Stimulated activated CD4-positive, alpha-beta T cell treated with anti-CD3 and anti-CD28 coated beads, Interleukin-2, amount 100 ng/mL, for 4 hours (primary cell): ENCODE data around the gene RBMS2.

Experiments
- DNase-seq: peaks from one replicate; pipeline ENCODE4 v3.0.0-alpha.2; 2020; ENCODE audit warnings: low read depth

Gene RBMS2

DNA sequence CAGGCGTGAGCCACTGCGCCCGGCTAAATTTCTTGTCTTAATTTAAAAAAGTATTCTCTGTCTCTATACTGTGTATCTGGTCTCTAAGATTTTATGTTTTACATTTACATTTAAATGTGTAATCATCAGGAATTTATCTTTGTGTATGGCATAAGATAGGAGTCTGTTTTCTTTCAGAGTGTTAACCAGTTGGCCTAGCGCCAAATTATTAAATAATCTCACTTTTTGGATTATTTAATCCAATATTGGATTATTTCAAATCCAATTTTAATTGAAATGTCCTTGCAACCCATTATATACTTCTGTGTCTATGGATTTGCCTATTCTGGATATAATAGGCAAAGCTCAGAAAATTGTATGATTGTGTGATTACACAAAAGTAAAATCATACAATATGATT lies 63.5 kb downstream of the RBMS2 start:
- DNase-seq: no peak

DNA sequence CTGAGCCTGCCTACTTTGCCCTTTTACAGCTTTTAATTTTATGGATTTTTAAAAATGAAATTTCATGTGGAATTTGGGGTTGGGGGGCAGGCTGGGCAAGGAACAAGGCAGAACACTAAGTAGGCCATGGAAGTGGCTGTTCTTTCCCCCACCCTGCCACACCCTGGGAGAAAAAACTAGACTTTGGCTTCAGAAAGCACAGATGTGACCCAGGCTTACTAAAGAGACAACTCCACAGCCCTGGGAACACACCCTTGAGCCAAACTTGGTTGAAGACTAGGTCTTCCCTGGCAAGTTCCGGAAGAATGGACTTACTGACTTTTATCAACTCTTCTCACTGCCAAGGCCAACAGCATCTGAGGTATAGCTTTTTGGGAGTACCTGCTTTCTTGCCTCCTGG lies 68.2 kb downstream of the RBMS2 start:
- no peak for DNase-seq

DNA sequence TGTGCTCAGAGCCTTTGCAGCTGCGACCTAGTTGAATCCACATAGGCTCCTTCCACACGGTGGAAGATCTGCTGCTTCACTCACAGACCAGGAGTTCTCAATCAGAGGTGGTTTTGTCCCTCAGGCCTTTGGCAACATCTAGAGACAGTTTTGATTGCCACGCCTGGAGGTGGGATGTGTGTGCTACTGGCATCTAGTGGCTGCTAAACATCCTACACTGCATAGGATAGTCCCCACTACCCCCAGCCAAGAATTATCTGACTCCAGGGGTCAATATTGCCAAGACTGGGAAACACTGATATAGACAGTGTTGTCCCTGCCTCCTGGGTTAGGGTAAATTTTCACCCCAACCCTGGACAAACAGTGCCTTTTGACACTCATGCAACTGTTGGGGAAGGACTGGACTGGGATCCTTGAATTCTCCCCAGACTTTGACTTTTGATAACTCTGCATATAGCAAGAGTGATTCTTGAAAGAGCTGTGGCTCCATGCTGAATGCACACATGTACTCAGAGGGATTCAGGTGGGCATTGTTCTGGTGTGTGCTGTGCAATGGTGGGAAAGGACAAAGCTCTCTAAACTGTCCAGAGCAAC lies 68.7 kb downstream of the RBMS2 start:
- DNase-seq: no peak

DNA sequence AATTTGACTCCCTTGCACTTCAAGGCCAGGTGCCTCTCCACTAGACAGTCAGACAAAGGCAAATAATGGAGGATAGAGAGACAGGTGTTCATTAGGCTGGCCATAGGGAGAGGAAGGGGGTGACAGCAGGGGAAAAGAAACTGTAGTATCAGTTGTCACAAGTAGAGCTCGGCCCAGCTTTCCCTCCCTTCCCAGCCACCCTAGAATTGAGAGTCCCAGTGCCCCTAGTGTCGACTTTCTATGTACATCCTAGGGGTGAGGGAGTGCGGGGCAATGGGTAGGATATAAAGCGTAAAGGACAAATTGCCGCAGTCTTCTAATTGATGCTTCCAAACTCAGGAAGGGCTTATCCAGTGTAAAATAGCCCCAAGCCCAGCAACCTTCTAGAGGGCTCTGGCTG lies 69.5 kb downstream of the RBMS2 start:
- no peak for DNase-seq

DNA sequence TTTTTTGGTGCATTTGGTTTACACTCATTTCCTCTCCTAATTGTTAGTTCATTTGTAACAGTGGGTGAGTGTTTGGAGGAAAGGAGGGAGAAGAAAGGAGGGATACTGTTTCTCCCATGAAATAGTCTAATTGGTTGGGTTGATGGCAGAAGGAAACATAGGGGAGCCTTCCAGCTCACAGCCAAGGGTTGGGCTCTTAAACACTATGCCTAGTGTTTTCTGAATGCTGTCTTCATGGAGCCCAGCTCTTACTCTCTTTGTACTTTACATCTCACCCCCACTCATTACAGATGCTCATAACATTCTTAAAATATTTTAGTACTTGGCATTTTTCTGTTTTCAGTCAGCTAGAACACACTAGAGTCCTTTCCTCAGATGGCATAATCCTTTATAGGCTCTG lies 70.3 kb downstream of the RBMS2 start:
- no peak for DNase-seq

DNA sequence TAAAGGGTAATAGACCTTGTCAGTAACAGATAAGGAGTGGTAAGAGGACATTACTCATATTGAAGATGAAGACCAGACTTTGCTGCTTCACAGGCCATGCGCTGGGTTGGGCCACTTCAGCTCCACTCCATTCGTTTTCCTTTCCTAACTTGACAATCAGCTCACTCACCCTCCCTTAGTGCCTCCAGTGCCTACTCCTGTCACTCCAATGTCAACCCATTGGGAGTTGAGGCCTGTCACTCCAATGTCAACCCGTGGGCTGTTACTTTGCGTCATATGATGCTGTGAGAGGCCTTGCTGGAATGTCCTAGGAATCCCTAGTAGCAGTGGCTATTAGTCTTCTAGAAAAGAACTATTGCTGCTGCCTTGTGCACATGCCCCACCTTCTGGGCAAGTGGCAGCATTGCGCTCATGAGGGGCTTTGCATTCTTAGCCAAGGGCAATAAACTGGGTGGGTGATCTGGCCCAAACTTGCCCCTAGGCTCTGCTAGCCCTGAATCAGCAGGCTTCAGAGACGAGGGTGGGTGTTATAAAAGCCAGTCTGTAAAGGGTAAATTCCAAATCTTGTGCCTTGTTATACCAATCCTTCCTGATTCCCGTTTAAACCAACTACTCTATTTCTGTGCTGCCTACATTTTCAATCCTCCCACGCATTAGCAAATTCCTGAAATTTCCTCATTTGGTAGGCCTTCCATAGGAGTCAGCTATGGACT lies 72.4 kb downstream of the RBMS2 start:
- DNase-seq: peak; percentile 37

DNA sequence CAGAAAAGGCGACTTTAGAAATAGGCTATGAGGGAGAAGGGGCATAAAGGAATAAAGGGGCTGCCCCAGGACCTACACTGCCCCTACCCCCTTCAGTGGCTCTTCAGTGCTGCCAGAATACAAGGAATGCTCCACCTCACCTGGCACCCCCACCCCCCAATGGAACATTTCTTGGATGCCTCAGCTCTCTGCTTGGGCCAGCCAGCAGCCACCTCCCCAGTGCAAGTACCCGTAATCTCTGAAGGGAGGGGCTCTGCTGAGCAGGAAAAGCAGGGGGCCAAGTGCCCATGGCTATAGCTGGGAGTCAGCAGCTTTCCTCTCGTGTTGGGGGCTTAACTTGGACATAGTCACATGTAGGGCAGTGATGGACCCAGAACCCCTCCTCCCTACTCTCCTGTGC lies 75.2 kb downstream of the RBMS2 start:
- DNase-seq: no peak

DNA sequence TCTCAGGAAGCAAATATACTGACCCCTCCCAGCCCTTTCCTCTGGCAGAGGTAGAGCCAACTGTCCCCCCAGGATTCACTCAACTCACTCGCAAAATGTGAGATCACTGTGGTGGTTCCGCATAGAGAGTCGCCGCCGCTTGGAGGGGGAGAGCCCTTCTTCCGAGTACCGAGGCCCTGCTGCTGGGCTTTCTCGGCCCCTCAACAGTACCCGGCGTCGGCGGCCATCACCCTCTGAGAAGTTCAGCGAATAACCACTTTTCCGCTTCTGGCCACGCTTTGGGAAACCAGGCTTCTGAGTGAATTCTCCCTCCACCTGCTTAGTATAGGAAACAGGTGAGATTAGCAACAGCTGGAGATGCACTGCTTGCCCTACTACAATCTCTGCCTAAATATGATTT lies 77.4 kb downstream of the RBMS2 start:
- DNase-seq: no peak

DNA sequence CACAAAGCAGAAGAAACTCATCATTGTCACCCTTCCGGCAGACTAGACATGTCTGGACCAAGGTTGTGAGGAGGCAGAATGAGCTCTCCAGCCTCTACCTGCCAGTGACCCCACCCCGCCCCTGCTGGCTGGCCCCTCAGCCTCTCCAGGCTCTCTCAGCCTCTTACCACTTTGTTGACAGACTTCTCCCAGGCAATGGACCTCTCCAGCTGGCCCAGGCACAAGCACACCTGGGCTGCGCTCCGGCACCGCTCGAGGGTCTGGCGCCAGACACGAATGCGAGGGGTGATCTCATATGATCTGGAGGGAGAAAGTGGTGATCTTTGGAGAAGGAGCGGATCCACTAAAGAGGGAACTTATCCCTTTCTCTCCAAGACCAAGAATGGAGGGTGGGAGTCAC lies 78.2 kb downstream of the RBMS2 start:
- DNase-seq: no peak

DNA sequence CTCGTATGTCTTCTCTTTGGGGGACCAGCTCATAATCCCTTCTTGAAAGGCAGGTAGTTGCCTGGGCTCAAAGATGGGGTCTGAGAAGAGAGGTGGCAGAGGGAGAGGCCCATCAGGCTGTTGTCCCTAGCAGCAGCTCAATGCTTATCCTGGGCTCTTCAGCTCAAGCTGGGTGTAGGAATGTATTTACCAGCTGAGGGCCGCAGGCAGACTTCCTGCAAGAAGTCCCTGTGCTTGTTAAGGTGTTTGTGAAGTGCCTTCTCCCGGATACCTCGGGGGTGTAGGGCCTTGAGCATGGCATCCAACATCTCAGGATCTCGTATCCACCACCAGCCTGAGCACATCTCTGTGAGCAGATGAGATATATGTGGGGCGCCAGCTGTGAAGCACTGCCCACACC lies 79.1 kb downstream of the RBMS2 start:
- DNase-seq: no peak

DNA sequence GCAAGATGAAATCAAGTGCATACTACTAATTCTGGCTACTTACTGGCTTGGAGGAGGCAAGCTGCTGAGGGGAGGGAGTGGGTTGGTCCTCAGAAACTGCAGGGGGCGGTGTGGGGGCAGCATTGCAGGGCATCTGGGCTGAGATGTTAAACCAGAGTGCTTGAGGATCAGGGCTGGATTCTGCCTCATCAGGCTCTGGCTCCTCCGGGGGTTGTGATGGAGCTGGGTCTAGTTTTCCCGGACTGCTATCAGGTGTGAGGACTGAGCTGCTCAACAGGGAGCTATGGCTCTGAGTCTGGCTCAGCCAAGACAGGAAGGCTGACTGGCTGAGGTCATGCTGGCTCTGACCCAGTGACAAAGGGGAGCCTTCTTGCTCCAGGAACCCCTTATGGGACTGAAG lies 79.9 kb downstream of the RBMS2 start:
- peak; percentile 12 for DNase-seq

DNA sequence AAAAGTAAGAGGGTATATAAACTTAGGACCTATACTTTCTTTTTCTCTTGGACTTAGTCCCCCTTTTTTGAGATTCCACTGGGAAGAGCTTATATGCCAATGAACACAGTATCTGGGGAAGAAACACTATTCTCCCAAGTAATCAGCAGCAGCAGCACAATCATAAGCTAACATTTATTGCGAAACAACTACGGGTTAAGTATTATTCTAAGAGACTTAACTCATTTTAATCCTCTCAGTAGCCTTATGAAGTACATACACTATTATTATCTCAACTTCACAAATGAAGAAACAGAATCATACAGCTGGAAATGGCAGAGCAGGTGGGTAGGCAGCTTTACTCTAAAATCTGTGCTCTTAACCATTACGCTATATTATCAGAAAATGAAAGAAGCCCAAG lies 80.6 kb downstream of the RBMS2 start:
- no peak for DNase-seq

DNA sequence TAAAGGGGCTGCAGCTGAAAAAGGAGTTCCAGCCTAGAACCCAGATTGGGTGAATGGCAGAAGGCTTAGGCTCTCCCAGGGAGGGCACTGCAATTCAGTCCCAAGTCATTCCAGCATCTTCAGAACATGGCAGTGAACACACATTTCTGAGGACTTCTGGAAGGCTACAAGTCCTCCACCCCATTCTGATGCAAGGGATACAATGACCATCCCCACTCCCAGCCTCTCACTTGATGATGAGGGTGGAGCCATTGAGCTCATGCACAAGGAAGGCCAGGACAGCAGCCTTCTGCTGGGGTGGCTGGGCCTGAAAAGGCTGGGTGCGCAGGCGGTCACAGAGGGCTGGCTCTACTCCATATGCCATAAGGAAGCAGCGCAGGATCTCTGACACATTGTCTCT lies 82.7 kb downstream of the RBMS2 start:
- no peak for DNase-seq

DNA sequence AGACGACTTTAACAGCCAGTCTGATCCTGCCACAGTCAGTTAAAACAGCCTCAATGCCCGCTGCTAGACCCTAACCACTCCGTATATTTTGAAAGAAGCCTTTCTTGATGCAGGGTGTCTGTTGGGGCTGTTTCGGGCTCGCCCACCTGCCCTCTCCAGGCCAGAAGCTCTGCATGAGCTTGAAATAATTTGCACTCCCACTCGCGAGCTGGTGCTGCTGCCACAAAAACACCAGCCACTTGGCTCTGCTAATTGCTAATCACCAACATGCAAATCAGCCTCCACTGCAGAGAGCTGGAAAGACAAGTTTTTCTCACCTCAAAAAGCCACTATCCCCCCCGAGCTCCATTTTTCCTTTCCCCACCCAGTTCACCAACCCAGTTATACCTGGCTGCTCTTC lies 93.0 kb downstream of the RBMS2 start:
- DNase-seq: no peak

DNA sequence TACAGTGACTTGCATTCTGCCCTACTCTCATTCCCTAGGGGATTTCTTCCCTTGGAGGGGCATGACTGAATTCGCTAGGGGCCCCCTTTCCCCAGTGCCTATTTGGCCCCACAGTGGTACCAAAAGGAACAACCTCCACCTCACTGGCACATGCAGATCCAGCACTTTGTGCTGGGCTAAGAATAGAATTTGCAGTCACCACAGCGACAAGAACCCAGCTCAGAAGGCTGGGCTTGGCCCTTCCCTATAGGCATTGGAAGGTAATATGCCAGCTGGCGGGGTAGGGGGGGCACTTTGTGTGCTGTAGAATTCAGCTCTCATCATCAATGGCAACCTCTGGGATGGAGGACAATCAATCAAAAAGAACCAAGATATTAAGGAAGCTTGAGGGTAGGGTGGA lies 94.6 kb downstream of the RBMS2 start:
- no peak for DNase-seq

DNA sequence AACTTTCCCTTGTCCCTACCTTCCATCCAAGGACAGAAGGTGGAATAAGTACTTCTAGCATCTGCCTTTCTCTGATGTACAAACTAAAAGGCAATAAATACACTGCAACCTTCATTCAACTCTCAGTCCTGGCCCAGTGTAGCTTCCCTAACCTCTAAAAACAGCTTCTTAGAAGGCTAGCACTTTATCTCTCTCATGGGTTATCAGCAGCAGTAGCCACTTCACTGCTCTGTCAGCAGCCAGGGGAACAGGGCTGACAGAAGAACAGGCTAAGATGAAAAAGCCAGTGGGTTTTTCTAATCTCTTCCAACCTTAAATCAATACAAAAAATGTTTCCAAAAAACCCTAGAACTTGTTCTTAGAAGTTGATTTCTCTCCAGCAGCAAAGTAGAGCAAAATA lies 95.3 kb downstream of the RBMS2 start:
- DNase-seq: no peak

DNA sequence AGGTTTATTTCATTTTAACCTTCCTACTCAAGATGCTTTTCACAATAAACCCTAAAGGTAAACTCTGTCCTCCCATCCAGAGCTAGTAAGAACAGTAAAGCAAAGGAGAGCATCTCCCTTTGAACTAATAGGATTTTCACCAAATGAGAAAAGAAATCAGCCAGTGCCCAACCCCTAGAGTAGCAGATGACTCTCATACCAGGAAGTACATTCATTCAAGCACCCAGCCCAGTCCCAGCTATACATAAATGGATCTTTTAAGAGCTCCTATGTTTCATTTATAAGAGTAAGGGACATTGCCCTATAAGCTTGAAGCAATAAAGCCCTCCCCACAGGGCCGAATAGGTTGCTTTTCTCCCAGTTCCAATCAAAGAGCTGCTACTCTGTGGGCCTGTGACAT lies 100.9 kb downstream of the RBMS2 start:
- DNase-seq: no peak

DNA sequence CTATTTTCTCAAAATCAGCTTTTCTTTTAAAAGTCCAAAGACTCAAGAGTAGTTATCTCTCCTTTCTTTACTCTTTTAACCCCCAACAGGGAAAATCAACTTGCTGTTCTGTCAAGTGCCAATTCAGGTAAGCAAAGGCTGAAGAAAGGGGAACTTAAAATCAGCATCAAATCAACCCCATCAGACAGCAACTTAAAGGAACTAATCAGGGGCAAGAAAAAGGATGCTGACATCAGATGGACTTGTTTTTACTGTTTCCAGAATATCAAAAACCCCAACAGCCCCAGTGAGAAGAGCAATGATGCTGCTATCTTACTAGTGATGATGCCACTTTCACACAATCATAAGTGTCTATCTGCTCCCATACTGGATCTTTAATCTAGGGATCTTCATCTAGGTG lies 105.1 kb downstream of the RBMS2 start:
- DNase-seq: no peak

DNA sequence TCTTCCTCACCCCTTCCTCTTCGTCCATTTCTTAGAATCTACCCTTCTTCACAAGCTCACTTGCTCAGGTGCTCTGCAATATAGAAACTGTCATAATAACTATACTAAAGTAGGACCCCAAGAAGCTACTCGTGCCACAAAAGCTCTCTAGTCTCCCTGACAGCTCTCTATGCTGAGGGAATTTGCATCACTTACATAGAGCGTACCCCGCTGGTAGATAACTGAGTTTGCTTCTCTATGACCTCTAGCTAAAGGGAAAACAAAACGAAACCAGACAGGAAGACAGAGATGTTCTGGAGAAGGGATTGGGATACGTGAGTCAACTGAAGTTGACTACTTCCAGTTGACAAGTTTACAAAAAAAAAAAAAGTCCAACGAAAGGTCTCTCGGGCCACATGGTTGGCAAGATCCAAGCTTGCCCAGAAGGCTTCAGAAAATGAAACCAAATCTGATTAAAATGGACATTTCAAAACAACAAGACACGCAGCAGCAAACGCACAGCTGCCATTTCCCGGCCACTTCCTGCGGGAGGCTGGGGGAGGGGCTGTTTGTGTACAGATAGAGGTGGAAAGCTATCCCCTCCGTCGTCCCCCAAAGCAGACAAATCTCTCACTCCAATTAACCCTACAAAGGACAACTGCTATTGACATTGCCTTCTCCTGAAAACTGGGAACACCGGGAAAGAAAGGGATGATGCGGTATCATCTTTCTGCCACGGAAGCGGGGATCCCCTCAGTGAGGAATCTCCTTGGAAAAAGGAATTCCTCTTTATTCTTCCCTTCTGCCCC lies 107.2 kb downstream of the RBMS2 start:
- DNase-seq: no peak

DNA sequence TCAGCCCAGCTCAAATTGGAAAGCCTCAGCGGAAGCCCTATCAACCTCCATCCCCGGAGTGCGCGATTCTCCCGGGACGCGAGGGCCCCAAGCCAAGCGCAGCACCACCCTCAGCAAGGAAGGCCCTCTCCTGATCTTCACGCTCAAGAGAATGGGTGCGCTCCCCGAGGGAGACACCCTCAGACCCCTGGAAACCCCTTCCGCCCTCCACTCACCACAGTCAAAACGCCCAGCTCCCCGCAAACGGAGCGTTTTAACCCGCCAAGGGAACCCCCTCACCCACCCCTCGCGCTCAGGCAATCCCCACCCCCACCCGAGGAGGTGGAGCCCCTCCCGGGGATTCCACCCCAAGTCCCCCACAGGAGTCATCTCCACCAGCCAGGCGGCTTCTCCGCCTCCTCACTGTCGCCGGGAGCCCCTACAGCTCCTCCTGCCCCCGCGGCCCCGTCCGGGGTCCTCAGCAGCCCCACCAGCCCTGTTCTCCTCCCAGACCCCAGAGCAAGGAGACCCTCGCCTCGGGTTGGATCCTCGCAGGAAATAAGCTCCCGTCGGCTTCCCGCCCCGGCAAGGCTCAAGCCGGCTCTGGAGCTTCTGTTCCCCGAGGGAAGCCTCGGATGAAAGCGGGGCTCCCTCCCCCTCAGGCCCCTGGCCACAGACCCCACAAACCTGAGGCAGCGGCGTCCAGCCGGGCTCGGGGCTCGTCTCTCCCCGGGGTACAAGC lies 108.0 kb downstream of the RBMS2 start:
- no peak for DNase-seq

DNA sequence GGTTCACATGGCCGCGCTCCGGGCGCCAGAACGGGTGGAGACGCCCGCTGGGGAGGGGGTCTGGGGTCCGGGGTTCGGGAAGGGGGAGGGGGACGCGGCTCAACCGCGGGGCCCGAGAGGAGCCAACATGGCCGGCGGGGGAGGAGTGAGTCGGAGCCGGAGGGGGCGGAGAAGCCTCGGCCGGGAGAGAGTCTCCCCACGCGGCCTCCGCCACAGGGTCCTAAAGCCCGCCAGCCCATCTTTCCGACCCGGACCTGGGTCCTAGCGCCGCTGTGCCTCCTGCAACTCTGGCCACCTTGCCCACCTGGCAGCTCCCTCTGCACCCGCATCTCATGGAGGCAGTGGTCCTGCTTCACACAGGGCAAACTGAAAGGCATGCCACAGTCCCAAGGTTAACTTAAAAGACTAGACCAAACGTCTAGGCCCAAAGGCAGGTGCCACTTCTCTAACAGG lies 108.6 kb downstream of the RBMS2 start, which contains the start of gene BAZ2A:
TSS of gene BAZ2A (minus strand) at position 147 of the 453 bp plus-strand sequence. CDS start 12,796 bp downstream, outside the sequence.
- peak; percentile 75 for DNase-seq
